Measurements from ENCODE around the gene PLCL2.
"Not testable (repeated sequence)": the region's sequence is repeated elsewhere in the genome, so short reads cannot be mapped to it uniquely, and the experiment has no call there.

The PLCL2 gene

GRCh38 chr3:17091910-17092582 is 207.3 kb downstream of the PLCL2 start:
- peaks cover 2% of the 10 kb centered on the region; the same call in 1 of the 2 replicates for H3K36me3 ChIP-seq (ENCODE audit: control insufficient read depth, insufficient read depth, low read length)
- no peak for DNase-seq (ENCODE audit: extremely low read depth, insufficient read length)
- no peaks in the 10 kb centered on the region for H3K27me3 ChIP-seq (replicated peaks; ENCODE audit: control insufficient read depth, insufficient read depth, low read length)
- TF ChIP-seq CTCF (IDR thresholded peaks at IDR 0.05; ENCODE audit: insufficient read depth, low read length, poor library complexity, severe bottlenecking): no peak
- no peak overlapping the region for H3K4me3 ChIP-seq (replicated peaks; ENCODE audit: low read depth, low read length)

GRCh38 chr3:17092583-17092933 is 207.8 kb downstream of the PLCL2 start:
- H3K27me3 ChIP-seq (replicated peaks; ENCODE audit: control insufficient read depth, insufficient read depth, low read length): no peaks in the 10 kb centered on the region
- H3K36me3 ChIP-seq (ENCODE audit: control insufficient read depth, insufficient read depth, low read length): peaks cover 2% of the 10 kb centered on the region; the same call in 1 of the 2 replicates
- no peak for TF ChIP-seq CTCF (IDR thresholded peaks at IDR 0.05; ENCODE audit: insufficient read depth, low read length, poor library complexity, severe bottlenecking)
- DNase-seq (ENCODE audit: extremely low read depth, insufficient read length): no peak
- no peak overlapping the region for H3K4me3 ChIP-seq (replicated peaks; ENCODE audit: low read depth, low read length)

GRCh38 chr3:17094551-17094950 is 209.8 kb downstream of the PLCL2 start:
- no peak for DNase-seq (ENCODE audit: extremely low read depth, insufficient read length)
- Histone ChIP-seq H3K27me3 (replicated peaks; ENCODE audit: control insufficient read depth, insufficient read depth, low read length) (no peaks in the 10 kb centered on the region), H3K36me3 (ENCODE audit: control insufficient read depth, insufficient read depth, low read length) (peaks cover 2% of the 10 kb centered on the region; the same call in 1 of the 2 replicates), H3K4me3 (replicated peaks; ENCODE audit: low read depth, low read length) (no peak overlapping the region)
- TF ChIP-seq CTCF (IDR thresholded peaks at IDR 0.05; ENCODE audit: insufficient read depth, low read length, poor library complexity, severe bottlenecking): no peak

- H3K36me3 ChIP-seq (ENCODE audit: control insufficient read depth, insufficient read depth, low read length): no peaks in the 10 kb centered on the region
- DNase-seq (ENCODE audit: extremely low read depth, insufficient read length): no peak
- no peaks in the 10 kb centered on the region for H3K27me3 ChIP-seq (replicated peaks; ENCODE audit: control insufficient read depth, insufficient read depth, low read length)
- H3K4me3 ChIP-seq (replicated peaks; ENCODE audit: low read depth, low read length): no peak overlapping the region
- TF ChIP-seq CTCF (IDR thresholded peaks at IDR 0.05; ENCODE audit: insufficient read depth, low read length, poor library complexity, severe bottlenecking): no peak
Observed at GRCh38 chr3:17103579-17103978, 218.8 kb downstream of the PLCL2 start.

- not testable (repeated sequence) for H3K27me3 ChIP-seq (replicated peaks; ENCODE audit: control insufficient read depth, insufficient read depth, low read length); H3K4me3 ChIP-seq (replicated peaks; ENCODE audit: low read depth, low read length); H3K36me3 ChIP-seq (ENCODE audit: control insufficient read depth, insufficient read depth, low read length); DNase-seq (ENCODE audit: extremely low read depth, insufficient read length)
Observed at GRCh38 chr3:17106801-17107200, 222.0 kb downstream of the PLCL2 start.

- TF ChIP-seq CTCF (IDR thresholded peaks at IDR 0.05; ENCODE audit: insufficient read depth, low read length, poor library complexity, severe bottlenecking): no peak
- Histone ChIP-seq H3K36me3 (ENCODE audit: control insufficient read depth, insufficient read depth, low read length) (no peaks in the 10 kb centered on the region), H3K27me3 (replicated peaks; ENCODE audit: control insufficient read depth, insufficient read depth, low read length) (no peaks in the 10 kb centered on the region), H3K4me3 (replicated peaks; ENCODE audit: low read depth, low read length) (no peak overlapping the region)
- no peak for DNase-seq (ENCODE audit: extremely low read depth, insufficient read length)
Observed at GRCh38 chr3:17110660-17111396, 226.1 kb downstream of the PLCL2 start.

All from GM06990 (cell line).